Measurements from ENCODE around the gene GRXCR2.
"Not testable (repeated sequence)": the region's sequence is repeated elsewhere in the genome, so short reads cannot be mapped to it uniquely, and the experiment has no call there.

Gene GRXCR2

DNA sequence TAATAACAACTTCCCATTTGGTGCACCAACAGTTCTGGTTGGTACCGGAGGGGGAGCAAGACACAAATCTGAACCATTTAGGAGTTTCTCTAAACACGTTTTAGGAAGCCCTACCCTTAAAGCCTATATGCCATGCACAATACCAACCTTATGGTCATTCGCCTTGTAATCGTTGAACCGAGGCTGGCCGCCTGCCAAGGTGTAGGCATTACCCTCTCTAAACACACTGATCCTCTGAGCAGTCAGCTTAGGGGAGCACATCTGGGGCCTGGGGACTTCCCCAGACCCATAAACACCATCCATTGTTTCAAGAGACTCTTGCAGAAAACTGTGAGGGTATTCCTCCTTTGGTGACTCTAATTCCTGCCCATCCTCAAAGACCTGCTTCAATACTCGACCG is 328 bp downstream of the GRXCR2 start:
- no peak for DNase-seq

DNA sequence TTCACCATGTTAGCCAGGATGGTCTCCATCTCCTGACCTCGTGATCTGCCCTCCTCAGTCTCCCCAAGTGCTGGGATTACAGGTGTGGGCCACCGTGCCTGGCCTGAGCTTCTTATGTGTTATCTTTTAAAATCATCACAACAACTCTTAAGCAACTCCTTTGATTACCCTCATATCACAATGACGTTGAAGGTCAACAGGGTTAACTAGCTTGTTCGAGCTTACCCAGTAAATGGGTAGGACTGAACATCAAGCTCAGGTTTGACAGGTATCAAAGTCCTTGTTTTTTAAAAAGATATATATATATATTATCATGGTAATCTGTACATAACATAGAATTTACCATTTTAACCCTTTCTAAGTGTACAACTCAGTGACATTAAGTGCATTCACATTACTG is 3.1 kb downstream of the GRXCR2 start:
- no peak for DNase-seq

DNA sequence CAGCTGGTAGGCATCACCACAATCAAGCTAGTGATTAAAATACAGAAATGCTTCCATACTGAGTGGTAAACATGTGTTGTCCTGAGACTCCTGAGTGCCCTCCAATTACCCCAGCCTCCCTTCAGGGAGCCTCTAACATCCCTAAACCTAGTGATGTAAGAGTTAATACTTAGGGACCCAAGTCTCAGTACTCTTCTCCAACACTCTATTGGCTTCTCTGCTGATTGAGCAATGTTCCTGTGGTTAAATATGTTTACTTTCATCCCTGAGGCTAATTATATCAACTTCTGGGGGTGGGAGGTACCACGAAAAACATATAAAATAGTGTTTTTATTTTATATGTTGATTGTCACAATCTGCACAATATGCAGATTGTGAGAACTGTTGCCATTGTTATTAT is 5.0 kb downstream of the GRXCR2 start:
- DNase-seq: no peak

DNA sequence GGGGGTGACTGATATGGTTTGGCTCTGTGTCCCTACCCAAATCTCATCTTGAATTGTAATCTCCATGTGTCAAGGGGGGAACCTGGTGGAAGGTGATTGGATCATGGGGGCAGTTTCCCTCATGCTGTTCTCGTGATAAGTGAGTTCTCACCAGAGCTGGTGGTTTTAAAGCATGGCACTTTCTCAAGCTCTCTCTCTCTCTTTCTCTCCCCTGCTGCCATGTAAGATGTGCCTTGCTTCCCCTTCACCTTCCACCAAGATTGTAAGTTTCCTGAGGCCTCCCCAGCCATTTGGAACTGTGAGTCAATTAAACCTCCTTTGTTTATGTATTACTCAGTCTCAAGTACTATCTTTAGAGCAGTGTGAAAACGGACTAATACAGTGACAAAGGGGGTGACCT is 8.4 kb downstream of the GRXCR2 start:
- not testable (repeated sequence) for DNase-seq

DNA sequence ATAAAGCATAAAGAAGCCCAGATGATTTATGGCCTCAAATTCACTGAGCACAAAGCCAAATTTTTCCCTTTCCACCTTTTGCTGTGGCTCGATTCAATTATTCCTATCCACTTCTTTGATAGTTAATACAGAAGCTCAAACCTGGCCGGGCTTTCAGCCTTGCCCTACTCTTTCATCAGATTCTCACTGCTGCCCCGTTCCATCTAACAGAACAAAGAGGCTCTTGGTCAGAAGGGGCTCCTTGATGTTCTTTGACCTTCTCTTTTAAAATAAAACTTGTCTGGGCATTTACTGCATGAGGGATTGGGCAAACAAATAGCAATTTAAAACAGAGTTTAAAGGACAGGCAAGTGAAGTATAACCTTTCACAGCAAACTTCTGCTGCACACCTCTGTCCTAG is 9.8 kb downstream of the GRXCR2 start:
- DNase-seq: no peak

DNA sequence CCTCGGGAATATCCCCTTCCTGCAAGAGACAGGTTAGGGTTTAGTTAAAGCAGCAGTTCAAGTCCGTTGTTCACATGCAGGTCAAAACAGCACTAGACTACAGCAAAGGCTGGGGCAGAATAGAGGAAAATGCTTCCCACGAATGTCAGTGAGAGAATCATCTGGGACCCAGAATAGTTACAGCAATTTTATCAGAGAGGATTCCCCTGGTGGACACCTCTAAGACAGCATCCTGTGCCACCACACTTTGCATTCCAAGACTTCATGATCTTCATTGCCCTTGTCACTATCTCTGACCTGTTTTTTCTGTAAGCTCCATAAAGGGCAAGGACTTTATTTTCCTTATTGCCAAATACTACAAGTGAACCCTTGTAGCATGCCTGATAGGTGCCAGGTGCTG is 12.9 kb downstream of the GRXCR2 start:
- DNase-seq: no peak

DNA sequence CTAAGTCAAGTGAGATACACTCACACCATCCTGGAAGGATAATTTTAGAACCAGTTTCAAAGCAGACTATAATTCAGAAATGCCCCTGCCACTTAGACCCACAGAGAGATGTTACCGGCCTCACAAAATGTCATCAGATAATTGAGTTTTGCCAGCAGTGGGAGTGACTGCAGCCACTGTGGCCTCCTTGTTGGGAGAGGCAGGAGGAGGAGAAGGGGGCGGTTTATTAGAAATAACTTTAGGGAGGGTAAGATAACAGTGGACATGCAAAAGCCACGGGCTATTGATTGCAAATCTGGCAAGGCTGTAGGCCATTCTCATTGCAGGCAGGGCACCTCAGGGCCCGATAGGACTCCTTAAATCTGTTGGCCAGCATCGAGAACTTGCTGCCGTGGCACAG is 13.4 kb downstream of the GRXCR2 start:
- no peak for DNase-seq

DNA sequence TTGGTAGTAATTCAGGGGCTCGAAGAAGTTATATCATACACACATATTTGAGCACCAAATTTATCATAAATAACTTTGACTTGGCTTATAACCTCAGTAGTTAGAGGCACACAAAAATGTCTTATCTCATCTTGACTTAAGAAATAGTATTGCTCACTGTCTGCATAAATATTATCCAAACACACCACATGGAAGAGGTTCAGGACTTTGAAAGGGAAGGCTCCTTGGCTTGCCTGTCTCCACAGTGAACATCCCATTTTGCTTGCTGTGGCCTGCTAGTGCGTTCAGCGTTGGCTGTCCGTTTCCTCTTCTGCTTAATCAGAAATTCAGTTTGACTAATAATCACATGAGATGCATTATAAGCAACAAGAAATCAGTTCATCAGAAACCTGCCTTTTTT is 13.9 kb downstream of the GRXCR2 start:
- no peak for DNase-seq

DNA sequence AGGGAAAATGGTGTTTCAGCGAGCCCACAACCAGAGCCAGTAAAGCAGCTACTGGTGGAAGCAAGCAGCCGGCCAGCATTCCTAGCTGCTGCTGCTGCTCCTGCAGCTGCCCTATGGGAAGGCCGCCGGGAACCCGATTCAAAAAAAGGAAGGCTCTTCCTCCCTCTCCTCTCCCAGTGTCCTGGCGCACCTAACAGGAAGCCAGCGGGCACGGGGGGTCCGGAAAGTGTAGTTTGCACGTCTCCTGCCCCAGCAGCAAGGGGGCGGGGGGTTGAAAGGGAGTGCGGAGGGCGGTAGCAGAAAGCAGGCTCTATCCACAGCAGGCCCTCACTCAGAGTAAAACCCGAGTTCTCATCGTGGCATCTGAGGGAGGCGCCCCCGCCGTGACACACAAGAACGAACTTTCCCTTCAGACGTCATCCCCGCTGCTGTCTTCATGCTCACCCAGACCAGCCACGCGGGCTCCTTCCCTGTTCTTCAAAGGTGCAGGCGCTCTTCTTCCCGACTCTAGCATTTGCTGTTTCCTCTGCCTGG is 16.5 kb downstream of the GRXCR2 start:
- DNase-seq: no peak

DNA sequence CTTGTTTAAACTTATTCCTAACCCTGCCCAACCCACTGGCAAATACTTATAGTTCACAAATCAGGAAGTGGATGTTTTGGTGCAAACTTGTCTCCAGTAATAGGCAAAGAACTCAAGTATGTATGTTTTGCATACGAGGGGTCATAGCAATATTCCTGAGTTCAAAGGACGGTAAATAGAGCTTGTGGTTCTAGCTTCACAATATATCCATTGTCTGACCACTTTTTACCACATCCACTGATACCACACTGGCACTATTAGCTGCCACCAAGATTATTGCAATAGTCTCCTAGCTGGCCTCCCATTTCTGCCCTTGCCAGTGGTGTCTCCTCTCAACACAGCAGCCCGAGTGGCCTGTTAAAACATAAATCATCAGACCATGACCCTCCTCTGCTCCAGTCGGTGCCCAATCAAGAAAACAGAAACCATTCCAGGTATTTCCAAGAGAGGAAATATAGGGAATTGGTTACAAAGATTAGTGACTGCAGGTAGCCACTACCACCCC is 17.0 kb downstream of the GRXCR2 start:
- DNase-seq: no peak

DNA sequence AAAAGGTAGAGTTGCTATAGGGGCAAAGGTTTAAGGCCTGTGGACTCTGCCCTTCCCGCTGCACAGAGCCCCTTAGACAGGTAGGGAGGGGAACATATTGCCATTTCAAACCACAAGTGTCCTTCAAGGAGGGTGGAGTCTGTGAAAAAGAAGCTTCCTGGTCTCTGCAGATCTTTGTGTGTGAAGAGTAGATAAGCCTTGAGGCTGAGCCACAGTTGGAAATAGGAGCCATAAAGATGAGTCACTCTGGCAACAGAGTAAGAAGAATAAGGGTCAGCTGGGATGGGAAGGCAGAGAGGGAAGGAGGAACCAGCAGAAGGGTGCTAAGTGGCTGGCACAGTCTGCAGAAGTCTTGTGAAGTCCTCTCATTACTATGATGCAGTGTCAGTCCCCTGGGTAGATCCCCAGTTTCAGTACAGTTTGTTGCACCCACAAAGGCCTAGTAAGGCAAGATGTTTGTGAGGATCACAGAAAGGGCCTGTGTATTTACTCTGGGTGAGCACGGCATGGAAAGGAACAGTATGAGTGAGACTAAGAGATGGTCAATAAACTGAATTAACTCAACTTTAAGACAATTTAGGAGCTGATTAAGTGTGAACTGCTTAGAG is 18.1 kb downstream of the GRXCR2 start:
- DNase-seq: no peak

DNA sequence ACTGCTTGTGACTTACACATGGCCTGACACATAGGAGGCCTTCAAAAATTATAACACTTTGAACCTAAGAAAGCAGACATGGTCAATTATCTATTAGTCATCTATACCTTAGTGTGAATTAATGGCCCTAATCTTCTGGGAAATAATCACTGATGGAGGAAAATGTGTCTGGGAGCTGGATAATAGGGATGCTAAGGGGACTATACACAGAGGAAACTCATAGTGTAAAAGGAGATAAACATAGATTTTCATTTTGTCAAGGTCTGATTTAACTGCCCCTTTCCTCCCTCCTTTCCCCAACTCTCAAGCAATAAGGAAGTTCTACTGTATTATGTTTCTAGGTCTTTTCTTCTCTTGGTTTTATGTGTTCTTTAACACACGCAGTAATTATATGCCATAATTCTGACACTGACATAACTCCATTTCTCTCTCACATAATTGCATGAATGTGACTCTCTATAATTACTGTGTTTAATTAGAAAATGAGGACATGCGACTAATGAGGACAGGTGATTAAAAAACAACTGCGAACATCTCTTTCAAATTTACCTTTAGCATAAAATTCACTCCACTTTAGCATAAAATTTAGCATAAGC is 18.9 kb downstream of the GRXCR2 start:
- DNase-seq: no peak

DNA sequence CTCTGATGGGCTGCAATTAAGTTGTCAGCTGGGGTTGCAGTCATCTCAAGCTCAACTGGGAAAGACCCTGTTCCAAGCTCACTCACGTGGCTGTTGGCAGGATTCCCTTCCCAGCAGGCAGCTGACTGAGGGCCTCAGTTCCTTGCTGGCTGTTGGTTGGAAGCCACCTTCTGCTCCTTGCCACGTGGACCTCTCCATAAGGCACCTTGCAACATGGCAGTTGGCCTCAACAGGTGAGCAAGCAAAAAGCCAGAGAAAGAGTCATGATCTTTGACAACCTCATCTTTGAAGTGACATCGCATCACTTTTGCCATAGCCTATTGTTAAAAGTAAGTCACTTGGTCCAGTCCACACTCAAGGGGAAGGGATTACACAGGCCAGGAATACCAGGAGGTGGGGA is 19.8 kb downstream of the GRXCR2 start:
- DNase-seq: no peak

DNA sequence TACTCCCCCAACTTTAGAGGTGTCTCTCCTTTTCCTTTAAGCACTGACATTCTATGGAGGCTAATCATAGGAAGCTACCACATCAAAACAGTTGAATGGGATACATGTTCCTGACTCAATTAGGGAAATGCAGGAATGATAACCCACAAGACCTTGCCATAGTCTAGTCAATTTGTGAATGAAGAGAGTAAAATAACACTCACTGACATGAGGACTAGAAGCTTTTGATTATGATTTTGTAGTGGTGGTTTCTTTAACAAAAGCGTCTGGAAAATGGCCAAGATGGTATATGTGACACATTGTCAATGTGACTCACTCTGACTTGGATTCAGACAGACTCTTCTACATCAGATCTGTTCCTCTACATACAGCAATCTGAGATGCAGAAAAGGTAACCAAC is 24.0 kb downstream of the GRXCR2 start:
- DNase-seq: no peak

DNA sequence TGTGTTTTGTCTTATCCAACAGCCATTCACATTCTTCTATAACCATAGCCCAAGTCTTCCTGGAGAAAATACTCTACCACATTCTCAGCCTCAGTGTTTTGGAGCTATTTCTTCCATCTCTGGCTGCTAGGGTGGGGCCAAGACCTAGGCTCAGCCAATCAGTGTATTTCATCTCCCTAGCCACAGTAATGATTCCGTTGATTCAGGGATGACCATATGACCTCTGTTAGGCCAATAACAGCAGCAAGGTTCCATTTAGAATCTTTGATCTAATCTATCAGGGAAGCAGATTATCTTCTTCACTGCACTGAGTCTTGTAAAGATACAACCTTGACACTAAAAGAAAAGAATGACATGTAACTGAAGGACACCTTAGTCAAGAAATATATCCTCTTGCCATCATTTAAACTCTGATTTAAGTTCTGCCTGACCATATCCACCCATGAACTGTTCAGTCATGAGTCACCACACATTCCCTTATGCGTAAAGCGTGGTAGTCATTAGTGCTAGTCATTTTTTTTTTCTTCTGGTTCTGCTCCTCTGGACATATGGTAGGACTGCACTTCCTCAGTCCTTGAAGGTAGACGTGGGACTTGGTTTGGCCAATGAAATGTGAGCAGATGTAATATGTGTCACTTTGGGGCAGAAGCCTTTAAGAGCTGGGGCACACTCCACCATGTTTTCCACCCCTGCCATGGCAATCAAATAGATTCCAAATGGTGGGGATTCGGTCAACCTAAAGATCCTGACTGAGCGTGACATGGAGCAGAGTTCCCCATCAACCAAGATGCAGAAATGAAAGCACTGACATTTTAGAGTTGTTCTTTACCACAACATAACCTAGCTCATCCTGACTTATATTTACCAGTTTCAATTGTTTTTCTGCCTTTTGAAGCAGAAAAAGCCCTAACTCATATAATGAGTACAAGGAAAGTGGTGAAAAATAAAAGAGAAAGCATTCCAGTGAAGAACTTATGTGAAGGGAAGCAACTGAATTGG is 25.0 kb downstream of the GRXCR2 start:
- DNase-seq: no peak

DNA sequence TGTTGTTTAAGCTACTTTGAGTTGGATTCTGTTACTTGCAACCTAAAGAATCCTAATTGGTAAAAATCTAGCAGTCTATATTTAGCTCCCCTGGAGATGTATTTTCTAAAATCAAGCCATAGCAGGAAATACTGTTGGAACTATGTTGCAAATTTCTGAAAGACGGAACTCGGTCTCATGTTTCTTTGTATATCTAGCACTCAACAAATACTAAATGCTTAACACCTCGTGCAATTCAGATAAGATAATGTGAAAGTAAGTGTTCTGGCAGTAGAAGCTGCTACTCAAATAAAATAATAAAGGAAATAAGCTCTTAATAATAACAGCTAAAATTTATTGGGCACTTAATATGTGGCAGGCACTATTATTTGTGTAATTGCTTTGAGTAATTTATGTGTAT is 26.7 kb downstream of the GRXCR2 start:
- DNase-seq: no peak

DNA sequence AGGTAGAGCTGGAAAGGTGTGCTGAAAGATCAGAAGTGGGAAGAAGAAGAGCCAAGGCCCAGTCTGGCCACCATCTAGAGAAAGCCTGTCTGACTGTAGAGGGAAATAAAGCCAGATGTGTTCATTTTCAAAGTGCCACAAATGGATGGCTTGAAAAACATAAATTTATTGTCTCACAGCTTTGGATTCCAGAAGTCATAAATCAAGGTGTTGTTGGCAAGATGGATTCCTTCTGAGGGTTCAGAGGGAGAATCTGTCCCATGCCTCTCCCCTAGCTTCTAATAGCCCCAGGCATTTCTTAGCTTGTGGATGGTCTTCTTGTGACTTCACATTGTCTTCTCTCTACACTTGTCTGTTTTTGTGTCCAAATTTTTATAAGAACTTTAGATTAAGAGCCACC is 31.5 kb downstream of the GRXCR2 start:
- DNase-seq: no peak

DNA sequence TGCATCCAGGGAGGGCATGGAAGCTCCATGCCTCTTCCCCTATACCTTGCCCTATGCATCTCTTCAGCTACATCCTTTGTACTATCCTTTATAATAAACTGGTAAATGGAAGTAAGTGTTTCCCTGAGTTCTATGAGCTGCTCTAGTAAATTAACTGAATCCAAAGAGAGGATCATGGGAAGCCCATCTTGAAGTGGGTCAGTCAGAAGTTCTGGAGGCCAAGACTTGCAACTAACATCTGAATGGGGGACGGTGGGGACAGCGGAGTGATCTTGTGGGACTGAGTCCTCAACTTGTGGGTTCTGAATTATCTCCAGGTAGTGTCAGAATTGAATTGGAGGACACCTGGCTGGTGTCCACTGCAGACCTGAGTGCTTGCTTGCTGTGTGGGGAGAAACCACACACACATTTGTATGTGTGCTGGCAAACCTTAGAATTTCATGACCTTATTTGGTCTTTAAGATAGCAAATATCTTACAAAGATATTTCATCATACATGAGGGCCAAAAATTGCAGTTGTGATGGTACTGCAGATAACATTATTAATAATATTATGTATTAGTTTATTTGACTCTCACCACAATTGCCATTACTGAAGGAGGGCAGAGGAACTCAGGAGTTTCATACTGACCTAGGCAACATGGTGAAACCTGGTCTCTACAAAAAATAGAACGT is 32.2 kb downstream of the GRXCR2 start:
- no peak for DNase-seq

DNA sequence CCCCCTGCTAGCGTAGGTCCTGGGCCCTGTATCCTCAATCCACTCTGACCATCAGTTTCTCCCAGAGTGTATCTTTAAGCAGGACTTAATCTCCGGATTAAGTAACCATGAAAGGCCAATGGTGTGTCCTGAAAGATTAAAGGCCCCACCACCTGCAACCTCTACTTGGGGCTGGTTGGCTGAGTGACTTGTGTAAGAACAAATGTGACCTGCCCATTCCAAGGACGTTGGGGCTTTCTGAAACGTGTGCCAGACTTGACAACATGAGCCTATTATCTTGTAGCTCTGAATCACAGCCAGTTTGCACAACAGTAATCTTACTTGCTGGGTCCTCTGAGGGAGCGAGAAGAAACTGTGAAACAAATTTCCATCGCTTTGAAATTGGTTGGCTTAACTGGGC is 34.5 kb downstream of the GRXCR2 start:
- no peak for DNase-seq

DNA sequence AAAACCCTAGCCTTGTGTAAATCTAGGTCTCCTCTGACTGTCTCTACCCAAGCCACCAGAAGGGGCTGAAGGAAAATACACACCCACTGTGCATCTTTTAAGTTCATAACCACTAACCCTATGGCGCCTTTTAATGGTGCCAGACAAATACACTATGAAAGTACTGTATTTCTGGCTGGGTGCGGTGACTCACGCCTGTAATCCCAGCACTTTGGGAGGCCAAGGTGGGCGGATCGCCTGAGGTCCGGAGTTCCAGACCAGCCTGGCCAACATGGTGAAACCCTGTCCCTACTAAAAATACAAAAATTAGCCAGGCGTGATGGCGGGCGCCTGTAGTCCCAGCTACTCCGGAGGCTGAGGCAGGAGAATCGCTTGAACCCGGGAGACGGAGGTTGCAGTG is 36.6 kb downstream of the GRXCR2 start:
- DNase-seq: not testable (repeated sequence)

DNA sequence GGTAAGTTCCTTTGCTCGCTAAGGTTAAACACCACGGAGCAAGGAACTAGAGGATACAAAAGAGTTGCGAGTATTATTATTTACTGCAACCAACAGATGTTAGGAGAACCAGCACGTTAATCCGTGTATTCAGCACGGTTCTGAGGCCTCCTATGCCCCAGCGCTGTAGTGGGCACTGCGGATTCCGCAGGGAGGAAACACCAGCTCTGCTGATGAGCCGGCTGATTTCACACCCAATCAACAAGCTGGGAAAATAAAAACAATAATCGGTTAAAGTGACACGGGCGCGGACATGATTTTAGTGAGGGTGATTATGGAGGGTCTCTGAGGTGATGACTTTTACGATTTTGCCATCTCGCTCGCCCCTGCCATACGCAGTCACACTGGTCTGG is 37.0 kb downstream of the GRXCR2 start:
- DNase-seq: no peak

DNA sequence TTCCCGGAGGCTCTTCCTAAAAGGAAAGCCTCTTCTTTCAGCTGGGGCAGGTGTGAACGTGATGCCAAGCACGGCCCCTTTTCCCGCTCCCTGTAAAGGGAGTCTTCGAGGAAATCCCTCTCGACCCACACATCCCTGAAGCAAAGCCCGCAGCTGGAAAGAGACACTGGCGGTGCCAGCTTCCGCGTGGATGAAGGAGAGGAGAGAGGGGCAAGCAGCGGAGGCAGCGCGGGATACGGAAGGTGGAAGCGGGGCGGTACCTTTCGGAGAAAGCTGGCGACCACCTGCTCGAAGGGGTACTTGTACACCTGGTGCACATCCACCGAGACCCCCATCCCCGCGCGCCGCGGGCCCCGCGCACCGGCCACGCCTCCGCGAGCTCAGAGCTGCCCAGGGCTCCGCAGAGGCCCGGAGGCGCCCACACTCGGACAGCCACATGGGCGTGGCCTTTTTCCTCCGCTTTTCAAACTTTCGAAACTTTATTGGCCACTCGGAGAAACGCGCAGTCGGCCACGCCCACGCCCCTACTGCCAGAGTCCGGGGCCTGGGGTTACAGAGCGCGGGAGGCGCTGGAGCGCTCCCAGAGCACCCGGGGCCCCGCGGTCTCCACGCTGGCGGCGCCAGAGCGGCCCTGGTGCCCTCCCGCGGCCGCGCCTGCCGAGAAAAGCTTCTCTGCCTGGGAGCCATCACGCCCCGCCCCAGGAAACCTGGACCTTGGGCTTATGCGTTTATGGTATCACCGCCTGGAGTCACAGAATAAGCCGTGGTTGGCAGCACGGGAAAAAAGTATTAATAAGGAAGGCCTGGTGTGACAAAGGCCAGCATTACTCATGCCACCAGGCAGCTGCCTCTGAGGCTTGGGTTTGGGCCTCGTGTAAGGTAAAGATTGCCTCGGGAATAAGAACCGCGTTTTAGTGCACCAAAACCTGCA is 37.6 kb downstream of the GRXCR2 start, which contains the start of gene PRELID2:
Gene PRELID2 (minus strand): TSS at position 426 of the 931 bp plus-strand sequence. CDS start 91 bp downstream, at position 335.
- no peak for DNase-seq

Measured in NCI-H2081 treated with DMSO at 0.1 percent for 48 hours (cell line).